Measurements from ENCODE around the gene FXYD3.

FXYD3 gene

DNA sequence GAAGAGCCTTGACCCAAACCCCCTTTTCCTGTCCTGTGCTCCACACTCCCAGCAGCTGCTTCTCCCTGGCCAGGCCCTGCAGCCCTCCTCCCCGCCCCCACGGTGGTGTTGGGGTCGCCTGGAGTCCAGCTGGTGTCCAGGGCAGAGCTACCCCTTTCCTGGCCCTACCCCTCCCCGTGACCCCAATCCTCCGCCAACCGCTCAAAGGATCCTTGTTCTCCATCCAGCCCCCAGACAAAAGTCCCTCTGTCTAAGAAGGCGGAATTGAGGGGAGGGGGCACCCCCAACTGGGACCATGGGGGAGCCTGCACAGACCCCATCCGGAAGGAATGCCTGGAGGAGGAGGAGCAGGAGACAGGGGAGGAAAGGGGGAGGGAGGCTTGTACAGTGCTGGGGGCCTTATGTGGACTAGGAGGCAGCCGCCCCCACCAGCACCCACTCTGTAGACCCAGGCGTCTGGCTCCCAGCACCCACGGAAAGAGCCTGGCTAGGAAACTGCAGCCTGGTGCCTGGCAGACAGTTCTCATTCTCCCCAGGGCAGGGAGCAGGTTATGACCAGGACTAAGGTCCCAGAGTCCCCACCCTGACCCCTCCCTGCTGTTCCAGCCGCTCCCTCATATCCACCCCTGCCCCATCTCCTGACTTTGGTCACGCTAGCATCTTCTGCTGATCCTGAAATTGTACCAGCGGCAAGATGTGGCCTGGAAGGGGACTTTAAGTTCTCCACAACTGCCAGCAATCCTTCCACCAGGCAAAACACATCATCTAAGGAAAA, at the start of gene FXYD3:
TSS of gene FXYD3 (plus strand) at position 647 of the 775 bp plus-strand sequence. CDS start 3,554 bp downstream, outside the sequence.
- Histone ChIP-seq H3K4me1 (ENCODE audit: control insufficient read depth, insufficient read depth, low read length) (peaks cover 31% of the 10 kb centered on the region), H3K4me3 (ENCODE audit: low read length) (peak within 1 kb of the TSS; percentile 89), H3K9ac (ENCODE audit: low read length) (peak within 1 kb of the TSS; percentile 98), H3K9me3 (ENCODE audit: control insufficient read depth, low read length) (no peaks in the 10 kb centered on the region), H3K36me3 (ENCODE audit: control insufficient read depth, insufficient read depth, low read length) (no peaks in the 10 kb centered on the region), H3K27me3 (ENCODE audit: control insufficient read depth, insufficient read depth, low read length) (no peaks in the 10 kb centered on the region)

- Histone ChIP-seq H3K27me3 (ENCODE audit: control insufficient read depth, insufficient read depth, low read length) (no peaks in the 10 kb centered on the region), H3K4me3 (ENCODE audit: low read length) (no peak overlapping the region), H3K36me3 (ENCODE audit: control insufficient read depth, insufficient read depth, low read length) (no peaks in the 10 kb centered on the region), H3K9me3 (ENCODE audit: control insufficient read depth, low read length) (no peaks in the 10 kb centered on the region), H3K9ac (ENCODE audit: low read length) (no peak overlapping the region), H3K4me1 (ENCODE audit: control insufficient read depth, insufficient read depth, low read length) (peaks cover 4% of the 10 kb centered on the region)
Observed at GRCh38 chr19:35066121-35066520, 49.5 kb upstream of the FXYD3 start.

DNA sequence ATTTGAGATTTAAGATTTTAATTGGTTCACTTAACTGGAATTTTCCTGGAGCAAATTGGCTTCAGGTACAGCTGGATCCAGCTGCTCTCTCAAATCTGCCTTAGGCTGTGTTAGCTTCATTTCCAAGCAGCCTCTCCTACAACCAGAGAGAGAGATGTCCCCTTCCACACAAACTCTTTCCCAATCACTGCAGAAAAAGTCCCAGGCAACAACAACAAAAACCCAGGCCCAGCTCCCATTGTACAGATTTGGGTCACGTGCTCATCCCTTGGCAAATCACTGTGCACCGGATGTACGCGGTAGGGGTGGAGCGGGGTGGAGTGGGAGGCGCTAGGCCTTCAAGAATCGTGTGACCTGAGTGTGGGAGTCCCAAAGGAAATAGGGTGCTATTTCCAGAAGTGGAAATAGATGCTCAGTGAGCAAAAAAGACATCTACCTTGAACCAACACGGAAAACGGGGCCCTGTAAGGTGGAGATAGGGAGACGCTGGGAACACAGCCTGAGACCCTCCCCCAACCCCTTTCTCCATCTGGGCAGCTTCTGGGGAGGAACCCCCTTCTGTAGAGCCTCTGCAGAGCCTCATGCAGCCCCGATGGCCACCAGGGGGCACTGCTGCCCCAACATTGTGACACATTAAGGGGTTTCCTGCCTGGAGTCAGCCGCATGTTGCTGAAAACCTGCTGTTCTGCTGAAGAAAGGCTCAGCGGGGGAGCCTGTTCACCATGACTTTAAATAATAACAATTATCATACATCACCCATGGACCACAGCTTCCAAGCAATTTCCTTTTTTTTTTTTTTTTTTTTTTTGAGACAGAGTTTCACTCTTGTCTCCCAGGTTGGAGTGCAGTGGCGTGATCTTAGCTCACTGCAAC, 48.7 kb upstream of the FXYD3 start:
- H3K4me1 ChIP-seq (ENCODE audit: control insufficient read depth, insufficient read depth, low read length): peaks cover 4% of the 10 kb centered on the region
- no peaks in the 10 kb centered on the region for H3K36me3 ChIP-seq (ENCODE audit: control insufficient read depth, insufficient read depth, low read length)
- no peak overlapping the region for H3K4me3 ChIP-seq (ENCODE audit: low read length)
- H3K9me3 ChIP-seq (ENCODE audit: control insufficient read depth, low read length): no peaks in the 10 kb centered on the region
- H3K9ac ChIP-seq (ENCODE audit: low read length): no peak overlapping the region
- H3K27me3 ChIP-seq (ENCODE audit: control insufficient read depth, insufficient read depth, low read length): no peaks in the 10 kb centered on the region

- Histone ChIP-seq H3K9ac (ENCODE audit: low read length) (no peak overlapping the region), H3K9me3 (ENCODE audit: control insufficient read depth, low read length) (no peaks in the 10 kb centered on the region), H3K4me1 (ENCODE audit: control insufficient read depth, insufficient read depth, low read length) (peaks cover 4% of the 10 kb centered on the region), H3K36me3 (ENCODE audit: control insufficient read depth, insufficient read depth, low read length) (no peaks in the 10 kb centered on the region), H3K4me3 (ENCODE audit: low read length) (no peak overlapping the region), H3K27me3 (ENCODE audit: control insufficient read depth, insufficient read depth, low read length) (no peaks in the 10 kb centered on the region)
Observed at GRCh38 chr19:35068941-35069634, 46.5 kb upstream of the FXYD3 start.

- Histone ChIP-seq H3K36me3 (ENCODE audit: control insufficient read depth, insufficient read depth, low read length) (no peaks in the 10 kb centered on the region), H3K4me3 (ENCODE audit: low read length) (no peak overlapping the region), H3K9me3 (ENCODE audit: control insufficient read depth, low read length) (no peaks in the 10 kb centered on the region), H3K27me3 (ENCODE audit: control insufficient read depth, insufficient read depth, low read length) (no peaks in the 10 kb centered on the region), H3K4me1 (ENCODE audit: control insufficient read depth, insufficient read depth, low read length) (peaks cover 4% of the 10 kb centered on the region), H3K9ac (ENCODE audit: low read length) (no peak overlapping the region)
Observed at GRCh38 chr19:35069696-35070095, 45.9 kb upstream of the FXYD3 start.

DNA sequence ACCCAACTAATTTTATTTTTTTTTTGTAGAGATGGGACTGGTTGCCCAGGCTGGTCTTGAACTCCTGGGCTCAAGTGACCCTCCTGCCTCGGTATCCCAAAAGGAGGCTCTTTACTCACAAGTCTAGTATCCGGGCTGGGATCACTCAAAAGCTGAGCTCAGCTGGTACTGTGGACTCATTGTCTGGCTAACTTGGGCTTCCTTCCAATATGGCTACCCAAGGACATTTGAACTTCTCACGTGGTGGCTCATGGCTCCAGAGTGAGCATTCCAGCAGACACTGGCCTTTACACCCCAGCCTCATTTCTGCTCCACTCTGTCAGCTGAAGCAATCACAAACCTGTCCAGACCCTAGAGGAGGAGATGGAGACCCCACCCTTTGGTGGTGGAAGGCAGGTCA, 45.2 kb upstream of the FXYD3 start:
- no peaks in the 10 kb centered on the region for H3K9me3 ChIP-seq (ENCODE audit: control insufficient read depth, low read length)
- H3K36me3 ChIP-seq (ENCODE audit: control insufficient read depth, insufficient read depth, low read length): no peaks in the 10 kb centered on the region
- H3K4me1 ChIP-seq (ENCODE audit: control insufficient read depth, insufficient read depth, low read length): peaks cover 4% of the 10 kb centered on the region
- no peaks in the 10 kb centered on the region for H3K27me3 ChIP-seq (ENCODE audit: control insufficient read depth, insufficient read depth, low read length)
- no peak overlapping the region for H3K9ac ChIP-seq (ENCODE audit: low read length)
- H3K4me3 ChIP-seq (ENCODE audit: low read length): no peak overlapping the region

DNA sequence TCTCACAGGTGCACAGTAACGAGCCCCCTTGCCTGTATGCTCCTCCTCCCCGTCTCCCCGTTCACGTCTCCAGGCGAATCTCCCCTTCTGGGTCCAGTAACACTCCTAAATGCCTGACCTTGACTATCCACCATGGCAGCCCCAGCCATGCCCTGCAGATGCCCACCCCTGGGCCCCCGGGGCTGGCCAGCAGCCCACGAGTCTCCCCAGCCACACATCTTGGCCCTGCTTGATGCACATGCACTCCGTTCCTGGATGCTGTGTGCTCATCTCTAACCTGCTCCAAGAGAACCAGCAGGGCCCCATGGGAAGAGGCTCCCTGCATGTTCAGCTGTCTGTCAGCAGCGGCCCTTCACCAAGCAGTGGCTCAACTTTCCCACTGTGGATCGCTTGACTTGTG, 42.1 kb upstream of the FXYD3 start:
- H3K4me1 ChIP-seq (ENCODE audit: control insufficient read depth, insufficient read depth, low read length): no peaks in the 10 kb centered on the region
- no peaks in the 10 kb centered on the region for H3K9me3 ChIP-seq (ENCODE audit: control insufficient read depth, low read length)
- no peak overlapping the region for H3K9ac ChIP-seq (ENCODE audit: low read length)
- H3K36me3 ChIP-seq (ENCODE audit: control insufficient read depth, insufficient read depth, low read length): no peaks in the 10 kb centered on the region
- no peak overlapping the region for H3K4me3 ChIP-seq (ENCODE audit: low read length)
- no peaks in the 10 kb centered on the region for H3K27me3 ChIP-seq (ENCODE audit: control insufficient read depth, insufficient read depth, low read length)

DNA sequence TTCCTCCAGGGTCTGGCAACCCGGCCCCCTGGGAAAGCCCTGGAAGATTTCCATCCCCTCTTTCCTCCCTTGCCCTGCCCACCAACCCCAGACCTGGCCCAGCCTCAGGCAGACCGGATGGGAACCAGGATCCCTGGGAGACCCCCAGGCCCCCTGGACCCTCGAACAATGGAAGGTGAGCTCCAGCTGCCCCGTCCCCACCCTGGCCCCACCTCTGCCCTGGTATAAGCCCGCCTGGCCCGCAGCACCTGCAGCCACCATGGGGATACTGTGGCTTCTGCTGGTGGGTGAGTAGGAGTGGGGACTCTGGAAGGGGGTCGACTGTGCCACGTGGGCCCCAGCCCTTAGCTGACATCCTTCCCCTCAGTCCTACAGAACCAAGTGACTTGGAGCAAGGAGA, 41.7 kb upstream of the FXYD3 start:
- Histone ChIP-seq H3K4me1 (ENCODE audit: control insufficient read depth, insufficient read depth, low read length) (no peaks in the 10 kb centered on the region), H3K9me3 (ENCODE audit: control insufficient read depth, low read length) (no peaks in the 10 kb centered on the region), H3K4me3 (ENCODE audit: low read length) (no peak overlapping the region), H3K9ac (ENCODE audit: low read length) (no peak overlapping the region), H3K27me3 (ENCODE audit: control insufficient read depth, insufficient read depth, low read length) (no peaks in the 10 kb centered on the region), H3K36me3 (ENCODE audit: control insufficient read depth, insufficient read depth, low read length) (no peaks in the 10 kb centered on the region)

GRCh38 chr19:35074426-35075201, 41.0 kb upstream of the FXYD3 start:
- Histone ChIP-seq H3K4me1 (ENCODE audit: control insufficient read depth, insufficient read depth, low read length) (no peaks in the 10 kb centered on the region), H3K27me3 (ENCODE audit: control insufficient read depth, insufficient read depth, low read length) (no peaks in the 10 kb centered on the region), H3K36me3 (ENCODE audit: control insufficient read depth, insufficient read depth, low read length) (no peaks in the 10 kb centered on the region), H3K9ac (ENCODE audit: low read length) (no peak overlapping the region), H3K4me3 (ENCODE audit: low read length) (no peak overlapping the region), H3K9me3 (ENCODE audit: control insufficient read depth, low read length) (no peaks in the 10 kb centered on the region)

GRCh38 chr19:35075202-35076025, 40.2 kb upstream of the FXYD3 start:
- Histone ChIP-seq H3K4me1 (ENCODE audit: control insufficient read depth, insufficient read depth, low read length) (no peaks in the 10 kb centered on the region), H3K27me3 (ENCODE audit: control insufficient read depth, insufficient read depth, low read length) (no peaks in the 10 kb centered on the region), H3K4me3 (ENCODE audit: low read length) (no peak overlapping the region), H3K9ac (ENCODE audit: low read length) (no peak overlapping the region), H3K36me3 (ENCODE audit: control insufficient read depth, insufficient read depth, low read length) (no peaks in the 10 kb centered on the region), H3K9me3 (ENCODE audit: control insufficient read depth, low read length) (no peaks in the 10 kb centered on the region)

GRCh38 chr19:35076026-35076370, 39.6 kb upstream of the FXYD3 start:
- H3K4me1 ChIP-seq (ENCODE audit: control insufficient read depth, insufficient read depth, low read length): no peaks in the 10 kb centered on the region
- no peaks in the 10 kb centered on the region for H3K27me3 ChIP-seq (ENCODE audit: control insufficient read depth, insufficient read depth, low read length)
- no peak overlapping the region for H3K4me3 ChIP-seq (ENCODE audit: low read length)
- H3K9ac ChIP-seq (ENCODE audit: low read length): no peak overlapping the region
- H3K9me3 ChIP-seq (ENCODE audit: control insufficient read depth, low read length): no peaks in the 10 kb centered on the region
- no peaks in the 10 kb centered on the region for H3K36me3 ChIP-seq (ENCODE audit: control insufficient read depth, insufficient read depth, low read length)
